CD4-positive, alpha-beta memory T cell (primary cell): ENCODE measurements around the gene JAM3. TPM values are rescaled to one million over a fixed set of nuclear protein-coding genes. Genes with fewer than 3 reads are reported as not detected.

Experiments
- CTCF ChIA-PET: fragments of 350-600 bp; sonication (Branson Sonifier 250); formaldehyde crosslinking; loops from one replicate; lab custom pipeline; 2021; ENCODE audit warnings: inconsistent platforms; ENCODE audit not compliant: partially characterized antibody; lab: Charles Lee
- POLR2A ChIA-PET: fragments of 350-600 bp; sonication (Branson Sonifier 250); formaldehyde crosslinking; loops from one replicate; lab custom pipeline; 2021; ENCODE audit not compliant: partially characterized antibody; lab: Charles Lee
- DNase-seq, 5 donors: peaks; one replicate each; pipeline versions ENCODE4 v3.0.0 to v3.0.0-alpha.2; 2020 to 2022; ENCODE audit warnings: mixed read lengths in 1 of 5
- H3K27ac ChIP-seq: one replicate; pipeline ENCODE4 v1.7.0; 2013; ENCODE audit warnings: low read depth, low read length
- H3K27me3 ChIP-seq: 2 replicates; pipeline ENCODE4 v1.7.0; 2013; ENCODE audit warnings: mild to moderate bottlenecking, low read length, moderate library complexity; ENCODE audit not compliant: insufficient read depth
- H3K36me3 ChIP-seq: 2 replicates; pipeline ENCODE4 v1.7.0; 2013; ENCODE audit warnings: mild to moderate bottlenecking, low read length, moderate library complexity; ENCODE audit not compliant: insufficient read depth
- H3K4me1 ChIP-seq: 2 replicates; pipeline ENCODE4 v1.7.0; 2013; ENCODE audit warnings: mild to moderate bottlenecking, low read length, moderate library complexity; ENCODE audit not compliant: insufficient read depth
- H3K4me3 ChIP-seq, 2 donors: one replicate each; pipeline ENCODE4 v1.7.0; 2013; ENCODE audit warnings: low read length in 2 of 2, mild to moderate bottlenecking in 1 of 2
- H3K9me3 ChIP-seq, 2 donors: one replicate each; pipeline ENCODE4 v1.7.0; 2013; ENCODE audit warnings: low read length in 2 of 2, control low read depth in 1 of 2; ENCODE audit not compliant: control insufficient read depth in 1 of 2
- H3K27ac Mint-ChIP-seq, 7 donors: one replicate each; pipeline ENCODE4 v1.8.0; 2020 to 2021; ENCODE audit warnings: mixed read lengths in 7 of 7, mild to moderate bottlenecking in 6 of 7, inconsistent platforms in 3 of 7, moderate library complexity in 3 of 7
- H3K27me3 Mint-ChIP-seq, 2 donors: one replicate each; pipeline ENCODE4 v1.8.0; 2020 to 2021; ENCODE audit warnings: mixed read lengths in 2 of 2
- H3K36me3 Mint-ChIP-seq, 2 donors: one replicate each; pipeline ENCODE4 v1.8.0; 2020 to 2021; ENCODE audit warnings: mixed read lengths in 2 of 2, inconsistent platforms in 1 of 2, mild to moderate bottlenecking in 1 of 2
- H3K4me1 Mint-ChIP-seq, 4 donors: one replicate each; pipeline ENCODE4 v1.8.0; 2020 to 2021; ENCODE audit warnings: mixed read lengths in 4 of 4, mild to moderate bottlenecking in 1 of 4
- H3K4me3 Mint-ChIP-seq, 8 donors: one replicate each; pipeline ENCODE4 v1.8.0; 2020 to 2021; ENCODE audit warnings: mixed read lengths in 8 of 8, mild to moderate bottlenecking in 7 of 8, moderate library complexity in 6 of 8, inconsistent platforms in 3 of 8
- H3K9me3 Mint-ChIP-seq, 8 donors: one replicate each; pipeline ENCODE4 v1.8.0; 2020 to 2021; ENCODE audit warnings: mixed read lengths in 8 of 8, mild to moderate bottlenecking in 5 of 8, inconsistent platforms in 3 of 8, moderate library complexity in 1 of 8
- intact Hi-C: fragments of 100-400 bp; cut with micrococcal nuclease; formaldehyde crosslinking; loops from one replicate; pipeline ENCODE4 v1.15.1; 2023
- polyA plus RNA-seq, 2 donors: library from polyadenylated mRNA; unstranded; fragments of 300-500 nt; fragmentation: Illumina TruSeq; gene quantifications; one replicate each; pipeline ENCODE4 v1.2.3, GENCODE V29; 2021
- total RNA-seq, 2 experiments: library from RNA; stranded (reverse); gene quantifications; one replicate each; pipeline ENCODE4 v1.2.3, GENCODE V29; 2021

JAM3 gene
- total and polyA plus RNA-seq, 4 experiments from 2014 or later, result 6.5 to 8.3 (median 6.7) TPM

DNA sequence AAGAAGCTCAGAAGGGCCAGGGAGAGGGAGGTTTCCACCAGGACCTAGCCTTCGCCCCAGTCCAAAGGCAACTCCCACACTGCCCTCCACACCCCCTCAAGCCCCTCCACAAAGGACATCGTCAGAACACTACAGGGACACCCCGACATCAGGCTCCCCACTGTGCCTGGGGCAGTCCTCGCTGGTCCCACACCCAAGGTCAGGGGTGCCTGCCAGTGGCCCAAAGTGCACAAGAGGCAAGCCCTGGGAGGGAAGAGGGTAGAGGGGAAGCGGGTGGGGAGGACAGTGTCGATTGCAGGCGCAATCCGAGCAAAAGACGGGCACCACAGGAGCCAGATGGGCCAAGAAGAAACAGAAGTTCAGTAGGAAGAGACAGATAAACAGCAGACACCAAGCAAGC lies 35.6 kb upstream of the JAM3 start:
- Mint-ChIP-seq H3K4me3 (peak overlapping the region in 7 of 8 donors; percentile 57 to 87 (median 70)), H3K36me3 (peaks cover 0 to 2% of the 10 kb centered on the region in 2 donors), H3K4me1 (peaks cover 29 to 76% (median 50%) of the 10 kb centered on the region in 4 donors), H3K27ac (peak overlapping the region in 5 of 7 donors; percentile 62 to 87 (median 64)), H3K27me3 (no peaks in the 10 kb centered on the region), H3K9me3 (no peaks in the 10 kb centered on the region)
- intact Hi-C loops, result no loop called here
- H3K36me3 ChIP-seq, result no peaks in the 10 kb centered on the region
- H3K4me1 ChIP-seq, result peaks cover 56% of the 10 kb centered on the region
- DNase-seq, result no peak
- peak overlapping the region; percentile 5 for H3K27ac ChIP-seq
- no peak overlapping the region for H3K4me3 ChIP-seq
- H3K9me3 ChIP-seq, result no peaks in the 10 kb centered on the region
- ChIA-PET CTCF (interaction anchor here (1.2 to 3.4 kb wide), 2 partner anchors 17 to 105 kb away, joined by 10 to 15 read pairs; no protein-coding TSS in a partner anchor), POLR2A (interaction anchor here (0.8 to 2.3 kb wide), 9 partner anchors 9 to 243 kb away, joined by 3 to 9 read pairs (median 5); partner anchors contain the start of genes GLB1L3, IGSF9B, JAM3 and NCAPD3)
- H3K27me3 ChIP-seq, result no peaks in the 10 kb centered on the region

GRCh38 chr11:134033696-134034491 lies 35.0 kb upstream of the JAM3 start:
- H3K27me3 ChIP-seq, result no peaks in the 10 kb centered on the region
- Mint-ChIP-seq H3K9me3 (no peaks in the 10 kb centered on the region), H3K4me3 (peak overlapping the region in 7 of 8 donors; percentile 57 to 87 (median 70)), H3K4me1 (peaks cover 27 to 70% (median 45%) of the 10 kb centered on the region in 4 donors), H3K27ac (peak overlapping the region; percentile 59 to 87 (median 67)), H3K36me3 (peaks cover 0 to 2% of the 10 kb centered on the region in 2 donors), H3K27me3 (no peaks in the 10 kb centered on the region)
- peak; percentile 36 to 75 (median 50) for DNase-seq
- ChIA-PET POLR2A (interaction anchor here (1.0 to 2.3 kb wide), 10 partner anchors 8 to 242 kb away, joined by 3 to 9 read pairs (median 5); partner anchors contain the start of genes GLB1L3, IGSF9B, JAM3 and NCAPD3), CTCF (interaction anchor here (1.2 to 3.4 kb wide), 2 partner anchors 17 to 106 kb away, joined by 10 to 15 read pairs; no protein-coding TSS in a partner anchor)
- H3K9me3 ChIP-seq, result no peaks in the 10 kb centered on the region
- no peaks in the 10 kb centered on the region for H3K36me3 ChIP-seq
- intact Hi-C loops, result no loop called here
- H3K4me1 ChIP-seq, result peaks cover 50% of the 10 kb centered on the region
- H3K4me3 ChIP-seq, result peak overlapping the region in 1 of 2 donors; percentile 29
- peak overlapping the region; percentile 5 for H3K27ac ChIP-seq

- peaks cover 25 to 63% (median 40%) of the 10 kb centered on the region in 4 donors for H3K4me1 Mint-ChIP-seq
Measured at GRCh38 chr11:134034496-134035381, 34.1 kb upstream of the JAM3 start.

GRCh38 chr11:134036492-134037045 lies 32.3 kb upstream of the JAM3 start:
- H3K27ac Mint-ChIP-seq, result peak overlapping the region; percentile 89 to 95 (median 94)
- Histone ChIP-seq H3K27ac (peak overlapping the region; percentile 82), H3K9me3 (no peaks in the 10 kb centered on the region), H3K27me3 (no peaks in the 10 kb centered on the region), H3K4me3 (peak overlapping the region; percentile 42 to 68), H3K36me3 (no peaks in the 10 kb centered on the region), H3K4me1 (peaks cover 47% of the 10 kb centered on the region)
- intact Hi-C loops, result loop anchor here (2.0 to 5.0 kb wide), 4 partner anchors 14 to 109 kb away; partner anchors contain the start of gene JAM3
- H3K4me1 Mint-ChIP-seq, result peaks cover 25 to 55% (median 40%) of the 10 kb centered on the region in 4 donors
- H3K36me3 Mint-ChIP-seq, result peaks cover 0 to 2% of the 10 kb centered on the region in 2 donors
- peak overlapping the region; percentile 90 to 99 (median 92) for H3K4me3 Mint-ChIP-seq
- no peaks in the 10 kb centered on the region for H3K9me3 Mint-ChIP-seq
- peak in 4 of 5 donors; percentile 14 to 46 (median 20) for DNase-seq
- H3K27me3 Mint-ChIP-seq, result no peaks in the 10 kb centered on the region
- ChIA-PET CTCF (interaction anchor here (0.9 to 3.7 kb wide), 7 partner anchors 8 to 109 kb away, joined by 3 to 30 read pairs (median 4); no protein-coding TSS in a partner anchor), POLR2A (interaction anchor here (0.8 to 3.0 kb wide), 10 partner anchors 9 to 217 kb away, joined by 3 to 23 read pairs (median 6); partner anchors contain the start of genes ACAD8, IGSF9B, JAM3 and THYN1)

More at GRCh38 chr11:134034496-134035381, 34.1 kb upstream of the JAM3 start:
- Mint-ChIP-seq H3K27ac (peak overlapping the region in 5 of 7 donors; percentile 29 to 89 (median 42)), H3K36me3 (peaks cover 0 to 2% of the 10 kb centered on the region in 2 donors), H3K9me3 (no peaks in the 10 kb centered on the region), H3K27me3 (no peaks in the 10 kb centered on the region), H3K4me3 (peak overlapping the region in 7 of 8 donors; percentile 45 to 99 (median 75))
- DNase-seq, result no peak
- H3K9me3 ChIP-seq, result no peaks in the 10 kb centered on the region
- H3K36me3 ChIP-seq, result no peaks in the 10 kb centered on the region
- H3K27me3 ChIP-seq, result no peaks in the 10 kb centered on the region
- intact Hi-C loops, result loop anchor here (5.0 kb wide), 2 partner anchors 87 to 107 kb away; no protein-coding TSS in a partner anchor
- no peak overlapping the region for H3K4me3 ChIP-seq
- ChIA-PET CTCF (interaction anchor here (1.2 to 3.4 kb wide), 2 partner anchors 16 to 107 kb away, joined by 10 to 15 read pairs; no protein-coding TSS in a partner anchor), POLR2A (interaction anchor here (0.6 to 2.3 kb wide), 12 partner anchors 7 to 241 kb away, joined by 3 to 9 read pairs (median 4); partner anchors contain the start of genes GLB1L3, IGSF9B, JAM3 and NCAPD3)
- peaks cover 47% of the 10 kb centered on the region for H3K4me1 ChIP-seq
- no peak overlapping the region for H3K27ac ChIP-seq

DNA sequence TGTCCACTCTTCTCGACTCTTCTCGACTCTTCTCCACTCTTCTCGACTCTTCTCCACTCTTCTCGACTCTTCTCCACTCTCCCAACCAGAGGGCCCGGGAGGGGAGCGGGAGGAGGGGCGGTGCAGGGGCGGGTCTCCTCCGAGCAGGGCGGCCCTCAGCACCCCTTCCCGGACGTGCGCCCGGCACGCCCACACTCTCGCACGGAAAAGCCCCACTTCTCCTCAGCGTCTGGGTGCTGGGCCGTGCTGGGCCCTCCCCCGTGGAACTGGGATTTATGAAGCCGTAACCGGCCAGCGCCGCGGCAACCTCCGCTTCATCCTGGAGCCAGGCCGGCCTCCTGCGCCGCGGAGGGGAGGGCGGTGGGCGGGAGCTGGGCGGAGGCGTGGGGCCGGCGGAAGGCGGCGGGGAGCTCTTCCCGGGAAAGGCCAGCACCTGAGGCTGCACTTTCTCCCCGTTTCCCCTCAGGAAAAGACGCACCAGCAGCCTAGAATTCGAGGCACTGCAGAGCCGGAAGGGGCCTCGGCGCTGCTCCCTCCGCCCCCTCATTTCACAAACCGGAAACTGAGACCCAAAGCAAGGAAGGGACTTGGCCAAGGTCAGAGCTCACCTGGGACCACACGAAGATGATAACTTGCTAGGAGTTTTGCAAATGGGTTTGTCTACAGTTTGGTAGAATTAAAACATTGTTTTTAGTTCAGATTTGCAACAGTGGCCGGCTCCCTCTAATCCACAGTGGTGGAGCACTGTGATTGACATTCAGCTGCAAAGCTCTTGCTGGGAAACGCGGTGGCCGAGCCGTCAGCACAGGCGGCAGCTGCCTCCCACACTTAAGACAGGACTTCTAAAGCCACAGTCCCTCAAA lies 31.6 kb upstream of the JAM3 start:
- Histone ChIP-seq H3K4me3 (peak overlapping the region; percentile 39 to 68), H3K9me3 (no peaks in the 10 kb centered on the region), H3K36me3 (no peaks in the 10 kb centered on the region), H3K4me1 (peaks cover 47% of the 10 kb centered on the region), H3K27me3 (no peaks in the 10 kb centered on the region), H3K27ac (peak overlapping the region; percentile 82)
- ChIA-PET CTCF (interaction anchor here (0.8 to 3.7 kb wide), 8 partner anchors 9 to 110 kb away, joined by 3 to 30 read pairs (median 4); no protein-coding TSS in a partner anchor), POLR2A (interaction anchor here (0.8 to 3.0 kb wide), 10 partner anchors 10 to 216 kb away, joined by 3 to 23 read pairs (median 8); partner anchors contain the start of genes ACAD8, IGSF9B, JAM3 and THYN1)
- Mint-ChIP-seq H3K4me1 (peaks cover 20 to 48% (median 35%) of the 10 kb centered on the region in 4 donors), H3K9me3 (no peaks in the 10 kb centered on the region), H3K27me3 (no peaks in the 10 kb centered on the region), H3K27ac (peak overlapping the region; percentile 89 to 95 (median 94)), H3K4me3 (peak overlapping the region; percentile 90 to 99 (median 92)), H3K36me3 (peaks cover 0 to 2% of the 10 kb centered on the region in 2 donors)
- intact Hi-C loops, result loop anchor here (2.0 to 5.0 kb wide), 4 partner anchors 14 to 110 kb away; partner anchors contain the start of gene JAM3
- DNase-seq, result peak; percentile 46 to 76 (median 50)
